22Rv1 (cell line): ENCODE data around the gene TCN2.

Source experiments
- H3K27ac ChIP-seq: fragments of 450-650 bp; 2 replicates; pipeline ENCODE4 v1.5.1; 2017
- ZFX ChIP-seq: fragments of 450-650 bp; IDR thresholded peaks from 2 replicates; pipeline ENCODE4 v1.6.1; 2017; ENCODE audit warnings: antibody characterized with exemption, borderline replicate concordance
- TF ChIP-seq, protein P1 (sequence below): fragments of 450-650 bp; IDR thresholded peaks from 2 replicates; pipeline ENCODE4 v1.5.1; 2017; ENCODE audit warnings: mild to moderate bottlenecking

The TCN2 gene

DNA sequence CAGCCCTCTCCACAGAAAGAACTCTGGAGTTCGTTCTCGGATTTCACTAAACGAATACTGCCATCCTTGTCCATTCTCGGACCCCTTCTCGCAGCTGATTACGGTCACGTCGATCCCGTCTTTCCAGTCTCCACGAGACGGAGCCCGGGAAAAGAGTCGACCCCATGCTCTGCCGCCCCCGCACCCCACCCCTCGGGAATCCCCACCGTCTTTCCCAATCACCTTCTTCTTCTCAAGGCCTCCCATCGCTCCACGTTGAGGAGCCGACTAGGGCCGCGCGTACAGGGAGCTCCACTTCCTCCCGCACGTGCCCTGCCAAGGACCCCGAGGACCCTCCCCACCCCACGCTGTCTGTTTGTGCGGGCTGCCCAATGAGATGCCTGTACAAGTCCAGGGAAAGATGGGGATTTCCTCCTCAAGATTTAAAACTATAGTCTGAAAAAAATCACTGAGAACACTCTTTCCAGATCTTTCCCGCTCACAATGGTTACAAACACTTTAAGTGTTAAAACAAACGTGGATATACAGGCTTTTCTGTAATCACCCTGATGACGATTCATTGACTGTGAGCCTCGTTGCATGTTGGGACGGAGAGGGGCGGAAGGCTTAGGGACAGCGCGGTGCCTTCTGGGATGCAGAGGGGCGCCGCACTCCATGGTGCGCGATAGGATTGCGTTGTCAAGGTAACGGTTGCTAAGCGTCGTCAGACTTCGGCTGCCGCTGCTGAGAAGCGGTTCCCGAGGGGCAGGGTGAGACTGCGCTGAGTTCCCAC, 15.2 kb upstream of the TCN2 start, which contains the start of gene PES1:
PES1 (minus strand) TSS at position 323 of the 772 bp plus-strand sequence; CDS start at position 246, 77 bp downstream.
- TF ChIP-seq ZFX, result no peak
- TF ChIP-seq, protein P1, sequence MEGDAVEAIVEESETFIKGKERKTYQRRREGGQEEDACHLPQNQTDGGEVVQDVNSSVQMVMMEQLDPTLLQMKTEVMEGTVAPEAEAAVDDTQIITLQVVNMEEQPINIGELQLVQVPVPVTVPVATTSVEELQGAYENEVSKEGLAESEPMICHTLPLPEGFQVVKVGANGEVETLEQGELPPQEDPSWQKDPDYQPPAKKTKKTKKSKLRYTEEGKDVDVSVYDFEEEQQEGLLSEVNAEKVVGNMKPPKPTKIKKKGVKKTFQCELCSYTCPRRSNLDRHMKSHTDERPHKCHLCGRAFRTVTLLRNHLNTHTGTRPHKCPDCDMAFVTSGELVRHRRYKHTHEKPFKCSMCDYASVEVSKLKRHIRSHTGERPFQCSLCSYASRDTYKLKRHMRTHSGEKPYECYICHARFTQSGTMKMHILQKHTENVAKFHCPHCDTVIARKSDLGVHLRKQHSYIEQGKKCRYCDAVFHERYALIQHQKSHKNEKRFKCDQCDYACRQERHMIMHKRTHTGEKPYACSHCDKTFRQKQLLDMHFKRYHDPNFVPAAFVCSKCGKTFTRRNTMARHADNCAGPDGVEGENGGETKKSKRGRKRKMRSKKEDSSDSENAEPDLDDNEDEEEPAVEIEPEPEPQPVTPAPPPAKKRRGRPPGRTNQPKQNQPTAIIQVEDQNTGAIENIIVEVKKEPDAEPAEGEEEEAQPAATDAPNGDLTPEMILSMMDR, result no peak
- peak within 1 kb of the TSS; percentile 75 for H3K27ac ChIP-seq

DNA sequence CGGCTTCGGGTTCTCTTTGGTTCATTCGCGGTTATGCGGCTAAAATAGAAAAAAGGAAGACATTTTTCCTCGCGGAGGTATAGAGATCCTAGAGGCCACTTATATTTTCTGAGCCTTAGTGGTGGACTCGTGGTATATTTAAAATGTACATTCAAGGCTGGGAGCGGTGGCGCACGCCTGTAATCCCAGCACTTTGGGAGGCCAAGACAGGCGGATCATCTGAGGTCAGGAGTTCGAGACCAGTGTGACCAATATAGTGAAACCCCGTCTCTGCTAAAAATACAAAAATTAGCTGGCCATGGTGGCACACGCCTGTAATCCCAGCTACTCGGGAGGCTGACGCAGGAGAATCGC, 14.6 kb upstream of the TCN2 start:
- H3K27ac ChIP-seq, result peak overlapping the region; percentile 75; the same call in 1 of the 2 replicates

DNA sequence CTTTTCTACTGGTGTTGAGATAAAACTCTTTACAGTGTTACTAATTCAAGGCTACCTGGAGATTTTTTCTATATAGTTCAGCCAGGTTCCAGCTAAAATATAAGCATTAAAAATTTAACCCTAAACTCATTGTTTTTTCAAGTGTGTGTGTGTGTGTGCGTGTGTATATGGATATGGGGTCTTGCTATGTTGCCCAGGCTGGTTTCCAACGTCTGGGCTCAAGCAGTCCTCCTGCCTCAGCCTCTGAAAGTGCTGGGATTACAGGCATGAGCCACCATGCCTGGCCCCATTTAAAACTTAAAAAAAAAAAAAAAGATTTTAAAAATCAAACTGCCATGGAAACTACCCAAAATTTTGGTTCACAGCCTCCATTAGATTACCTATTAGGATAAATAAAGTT, 10.8 kb upstream of the TCN2 start:
- H3K27ac ChIP-seq, result no peak overlapping the region
- TF ChIP-seq ZFX, result no peak
- TF ChIP-seq, protein P1, result no peak

DNA sequence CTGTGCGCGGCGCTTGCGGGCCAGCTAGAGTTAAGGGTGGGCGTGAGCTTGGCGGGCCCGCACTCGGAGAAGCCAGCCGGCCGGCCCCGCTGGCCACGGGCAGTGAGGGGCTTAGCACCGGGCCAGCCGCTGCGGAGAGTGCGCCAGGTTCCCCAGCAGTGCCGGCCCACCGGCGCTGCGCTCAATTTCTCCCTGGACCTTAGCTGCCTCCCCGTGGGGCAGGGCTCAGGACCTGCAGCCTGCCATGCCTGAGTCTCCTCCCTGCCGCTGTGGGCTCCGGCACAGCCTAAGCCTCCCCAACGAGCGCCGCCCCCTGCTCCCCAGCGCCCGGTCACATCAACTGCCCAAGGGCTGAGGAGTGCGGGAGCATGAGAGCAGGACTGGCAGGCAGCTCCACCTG, 10.1 kb upstream of the TCN2 start:
- no peak overlapping the region for H3K27ac ChIP-seq
- TF ChIP-seq ZFX, result no peak
- TF ChIP-seq, protein P1, result no peak

DNA sequence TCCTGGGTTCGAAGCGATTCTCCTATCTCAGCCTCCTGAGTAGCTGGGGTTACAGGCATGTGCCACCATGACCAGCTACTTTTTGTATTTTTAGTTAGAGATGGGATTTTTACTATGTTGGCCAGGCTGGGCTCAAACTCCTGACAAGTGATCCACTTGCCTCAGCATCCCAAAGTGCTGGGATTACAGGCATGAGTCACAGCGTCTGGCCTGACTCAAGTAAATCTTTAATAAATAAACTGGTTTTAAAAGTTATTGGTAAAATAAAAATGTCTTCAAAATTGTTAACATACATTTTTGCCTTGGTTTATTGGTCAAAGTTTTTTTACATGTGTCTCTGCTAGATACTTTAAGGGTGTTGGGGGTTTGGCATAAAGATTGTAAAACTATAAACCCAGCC, 8.0 kb upstream of the TCN2 start:
- TF ChIP-seq, protein P1, result no peak
- TF ChIP-seq ZFX, result no peak
- H3K27ac ChIP-seq, result peak overlapping the region; percentile 69; the same call in 1 of the 2 replicates

DNA sequence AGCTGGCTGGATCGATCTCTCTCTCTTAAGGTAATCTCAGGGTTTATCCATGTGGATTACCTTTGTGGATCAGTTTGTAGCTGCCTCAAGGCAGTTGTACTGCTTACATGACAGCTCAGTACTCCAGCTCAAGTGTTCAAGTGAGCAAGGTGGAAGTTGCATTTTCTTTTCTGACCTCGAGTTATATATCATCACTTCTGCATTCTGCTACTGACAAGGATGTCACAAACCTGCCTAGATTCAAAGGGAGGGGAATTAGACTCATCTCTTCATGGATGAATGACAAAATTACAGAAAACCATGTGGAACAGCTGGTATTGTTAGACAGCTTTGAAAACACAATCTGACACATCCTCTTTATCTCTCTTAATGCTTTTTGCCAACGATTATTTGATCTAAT, 6.1 kb upstream of the TCN2 start:
- H3K27ac ChIP-seq, result no peak overlapping the region

DNA sequence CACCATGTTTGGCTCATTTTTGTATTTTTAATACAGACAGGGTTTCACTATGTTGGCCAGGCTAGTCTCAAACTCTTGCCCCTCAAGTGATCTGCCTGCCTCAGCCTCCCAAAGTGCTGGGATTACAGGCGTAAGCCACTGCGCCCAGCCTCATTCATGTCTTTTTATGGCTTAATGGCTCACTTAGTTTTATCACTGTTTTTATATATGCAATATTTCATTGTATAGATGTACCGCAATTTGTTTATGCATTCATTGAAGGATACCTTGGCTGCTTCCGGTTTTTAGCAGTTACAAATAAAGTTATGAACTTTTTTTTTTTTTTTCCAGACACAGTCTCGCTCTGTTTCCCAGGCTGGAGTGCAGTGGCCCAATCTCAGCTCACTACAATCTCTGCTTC, 5.5 kb upstream of the TCN2 start:
- no peak overlapping the region for H3K27ac ChIP-seq
- no peak for TF ChIP-seq ZFX
- TF ChIP-seq, protein P1, result no peak

More for the DNA sequence above, 6.1 kb upstream of the TCN2 start:
- TF ChIP-seq, protein P1, result no peak
- no peak for TF ChIP-seq ZFX
